Measurements from ENCODE around the gene TDRD12. TPM values are rescaled to one million over a fixed set of nuclear protein-coding genes. Genes with fewer than 3 reads are reported as not detected.

The TDRD12 gene
- total RNA-seq, 1 donor from 2014 or later, result 0.07 TPM

- Histone ChIP-seq H3K79me2 (ENCODE audit: low read depth) (no peaks in the 10 kb centered on the region), H3K4me1 (no peaks in the 10 kb centered on the region), H3K9me3 (ENCODE audit: low read depth) (no peaks in the 10 kb centered on the region), H3F3A (ENCODE audit: low read depth) (no peaks in the 10 kb centered on the region), H3K36me3 (no peaks in the 10 kb centered on the region), H3K9ac (no peak overlapping the region), H3K4me2 (no peak overlapping the region), H4K20me1 (ENCODE audit: low read depth) (no peaks in the 10 kb centered on the region), H3K27ac (no peak overlapping the region), H3K27me3 (no peaks in the 10 kb centered on the region), H3K4me3 (no peak overlapping the region), H2AFZ (replicated peaks) (no peak overlapping the region)
- no peak for DNase-seq (ENCODE audit: low spot score)
- Mint-ChIP-seq H3K36me3 (no peaks in the 10 kb centered on the region), H3K27me3 (ENCODE audit: insufficient read depth, low read depth) (no peaks in the 10 kb centered on the region), H3K4me3 (no peak overlapping the region), H3K27ac (no peak overlapping the region), H3K9me3 (no peaks in the 10 kb centered on the region), H3K4me1 (no peaks in the 10 kb centered on the region)
- TF ChIP-seq EZH2 (IDR thresholded peaks at IDR 0.05) (no peak), CTCF (IDR thresholded peaks at IDR 0.05) (no peak), EZH2phosphoT487 (IDR thresholded peaks at IDR 0.05) (no peak)
Observed at GRCh38 chr19:32861596-32861995, 142.0 kb downstream of the TDRD12 start.

- Histone ChIP-seq H3F3A (ENCODE audit: low read depth) (no peaks in the 10 kb centered on the region), H3K27ac (no peak overlapping the region), H3K4me3 (no peak overlapping the region), H3K27me3 (no peaks in the 10 kb centered on the region), H3K9me3 (ENCODE audit: low read depth) (no peaks in the 10 kb centered on the region), H3K36me3 (no peaks in the 10 kb centered on the region), H2AFZ (replicated peaks) (no peak overlapping the region), H3K79me2 (ENCODE audit: low read depth) (no peaks in the 10 kb centered on the region), H3K9ac (no peak overlapping the region), H4K20me1 (ENCODE audit: low read depth) (no peaks in the 10 kb centered on the region), H3K4me1 (no peaks in the 10 kb centered on the region), H3K4me2 (no peak overlapping the region)
- no peaks in the 10 kb centered on the region for H3K9me3 Mint-ChIP-seq
- DNase-seq (ENCODE audit: low spot score), result no peak
- H3K27me3 Mint-ChIP-seq (ENCODE audit: insufficient read depth, low read depth), result no peaks in the 10 kb centered on the region
- no peak for TF ChIP-seq EZH2phosphoT487 (IDR thresholded peaks at IDR 0.05)
- TF ChIP-seq CTCF (IDR thresholded peaks at IDR 0.05), result no peak
- no peak for TF ChIP-seq EZH2 (IDR thresholded peaks at IDR 0.05)
- H3K36me3 Mint-ChIP-seq, result no peaks in the 10 kb centered on the region
- peak overlapping the region; percentile 50 for H3K27ac Mint-ChIP-seq
- H3K4me3 Mint-ChIP-seq, result no peak overlapping the region
- H3K4me1 Mint-ChIP-seq, result no peaks in the 10 kb centered on the region
Observed at GRCh38 chr19:32862173-32862572, 142.6 kb downstream of the TDRD12 start.

GRCh38 chr19:32862741-32863140, 143.2 kb downstream of the TDRD12 start:
- DNase-seq (ENCODE audit: low spot score), result no peak
- H3K4me1 ChIP-seq, result no peaks in the 10 kb centered on the region
- H3K27ac Mint-ChIP-seq, result no peak overlapping the region
- no peak overlapping the region for H3K4me3 ChIP-seq
- H3K79me2 ChIP-seq (ENCODE audit: low read depth), result no peaks in the 10 kb centered on the region
- no peaks in the 10 kb centered on the region for H3K9me3 Mint-ChIP-seq
- TF ChIP-seq EZH2 (IDR thresholded peaks at IDR 0.05) (no peak), EZH2phosphoT487 (IDR thresholded peaks at IDR 0.05) (no peak), CTCF (IDR thresholded peaks at IDR 0.05) (no peak)
- no peaks in the 10 kb centered on the region for H3F3A ChIP-seq (ENCODE audit: low read depth)
- H3K27ac ChIP-seq, result no peak overlapping the region
- no peaks in the 10 kb centered on the region for H3K4me1 Mint-ChIP-seq
- H3K4me3 Mint-ChIP-seq, result no peak overlapping the region
- H4K20me1 ChIP-seq (ENCODE audit: low read depth), result no peaks in the 10 kb centered on the region
- no peaks in the 10 kb centered on the region for H3K9me3 ChIP-seq (ENCODE audit: low read depth)
- no peaks in the 10 kb centered on the region for H3K36me3 Mint-ChIP-seq
- H3K36me3 ChIP-seq, result no peaks in the 10 kb centered on the region
- H3K27me3 Mint-ChIP-seq (ENCODE audit: insufficient read depth, low read depth), result no peaks in the 10 kb centered on the region
- H3K9ac ChIP-seq, result no peak overlapping the region
- no peak overlapping the region for H3K4me2 ChIP-seq
- H3K27me3 ChIP-seq, result no peaks in the 10 kb centered on the region
- no peak overlapping the region for H2AFZ ChIP-seq (replicated peaks)
